GM23338 (cell line): ENCODE data around the gene COPS6. TPM values are rescaled to one million over a fixed set of nuclear protein-coding genes. Genes with fewer than 3 reads are reported as not detected.
A peak's percentile ranks its signal among the peaks of the same experiment; 100 is the strongest.

Experiments
- ATAC-seq: fragments of 200-7000 bp; cut with Tn5 transposase; 3 replicates; pipeline ENCODE4 v1.9.1; 2020
- DNase-seq: peaks from one replicate; pipeline ENCODE4 v3.0.0-alpha.2; 2015; ENCODE audit warnings: low spot score
- H2AFZ ChIP-seq: fragments of 200-600 bp; sonication (generic); 2 replicates; pipeline ENCODE4 v1.8.0; 2016; ENCODE audit warnings: antibody characterized with exemption, mild to moderate bottlenecking, moderate library complexity
- H3F3A ChIP-seq: fragments of 200-600 bp; sonication (generic); replicated peaks from 2 replicates; pipeline ENCODE4 v1.8.0; 2017; ENCODE audit warnings: antibody characterized with exemption, mixed run types, low read depth
- H3K27ac ChIP-seq: fragments of 200-600 bp; sonication (generic); 2 replicates; pipeline ENCODE4 v1.6.1; 2016; ENCODE audit warnings: low read depth
- H3K27me3 ChIP-seq: fragments of 200-600 bp; sonication (generic); 2 replicates; pipeline ENCODE4 v1.8.0; 2016; ENCODE audit warnings: mild to moderate bottlenecking, mixed run types, moderate library complexity; ENCODE audit not compliant: insufficient read depth
- H3K36me3 ChIP-seq: fragments of 200-600 bp; sonication (generic); 2 replicates; pipeline ENCODE4 v1.8.0; 2016; ENCODE audit warnings: mild to moderate bottlenecking; ENCODE audit not compliant: insufficient read depth
- H3K4me1 ChIP-seq: fragments of 200-600 bp; sonication (generic); 2 replicates; pipeline ENCODE4 v1.8.0; 2016; ENCODE audit warnings: mild to moderate bottlenecking, moderate library complexity; ENCODE audit not compliant: insufficient read depth
- H3K4me2 ChIP-seq: fragments of 200-600 bp; sonication (generic); 2 replicates; pipeline ENCODE4 v1.7.1; 2017; ENCODE audit warnings: mixed run types
- H3K4me3 ChIP-seq: fragments of 200-600 bp; sonication (generic); 2 replicates; pipeline ENCODE4 v1.6.1; 2016; ENCODE audit warnings: mixed run types
- H3K79me2 ChIP-seq: fragments of 200-600 bp; sonication (generic); replicated peaks from 2 replicates; pipeline ENCODE4 v1.8.0; 2017; ENCODE audit warnings: mild to moderate bottlenecking; ENCODE audit not compliant: insufficient read depth
- H3K9me2 ChIP-seq: fragments of 200-600 bp; sonication (generic); 2 replicates; pipeline ENCODE4 v1.8.0; 2017; ENCODE audit not compliant: insufficient read depth
- H4K20me1 ChIP-seq: fragments of 200-600 bp; sonication (generic); replicated peaks from 2 replicates; pipeline ENCODE4 v1.8.0; 2017; ENCODE audit warnings: mild to moderate bottlenecking; ENCODE audit not compliant: insufficient read depth
- H3K27ac Mint-ChIP-seq: 2 replicates; pipeline ENCODE4 v1.8.0; 2020; ENCODE audit warnings: inconsistent platforms, mild to moderate bottlenecking, moderate library complexity, mixed read lengths
- H3K27me3 Mint-ChIP-seq: 3 replicates; pipeline ENCODE4 v1.8.0; 2022; ENCODE audit warnings: low read depth, mild to moderate bottlenecking, moderate library complexity, mixed read lengths, inconsistent platforms; ENCODE audit not compliant: insufficient read depth, poor library complexity
- H3K36me3 Mint-ChIP-seq: 3 replicates; pipeline ENCODE4 v1.8.0; 2021; ENCODE audit warnings: low read depth, mild to moderate bottlenecking, inconsistent platforms, moderate library complexity, mixed read lengths
- H3K4me1 Mint-ChIP-seq: 3 replicates; pipeline ENCODE4 v1.8.0; 2020; ENCODE audit warnings: mild to moderate bottlenecking, inconsistent platforms, mixed read lengths
- H3K4me3 Mint-ChIP-seq: 3 replicates; pipeline ENCODE4 v1.8.0; 2021; ENCODE audit warnings: moderate library complexity, mild to moderate bottlenecking, inconsistent platforms, mixed read lengths
- H3K9me3 Mint-ChIP-seq: 3 replicates; pipeline ENCODE4 v1.8.0; 2020; ENCODE audit warnings: moderate library complexity, mild to moderate bottlenecking, inconsistent platforms, mixed read lengths
- EZH2phosphoT487 ChIP-seq: fragments of 200-600 bp; sonication (generic); IDR thresholded peaks from one replicate; pipeline ENCODE4 v1.8.1; 2018; ENCODE audit warnings: antibody characterized with exemption; ENCODE audit not compliant: unreplicated experiment
- JUNB ChIP-seq: IDR thresholded peaks from one replicate; pipeline ENCODE4 v1.6.1; 2016; ENCODE audit warnings: antibody characterized with exemption; ENCODE audit not compliant: unreplicated experiment
- POLR2AphosphoS5 ChIP-seq: IDR thresholded peaks from 2 replicates; pipeline ENCODE4 v1.6.1; 2016; ENCODE audit warnings: antibody characterized with exemption, low read depth
- STAT1 ChIP-seq: IDR thresholded peaks from one replicate; pipeline ENCODE4 v1.6.1; 2016; ENCODE audit warnings: antibody characterized with exemption; ENCODE audit not compliant: unreplicated experiment
- polyA plus RNA-seq: library from polyadenylated mRNA; unstranded; fragments of >200 nt; fragmentation: Nextera tagmentation; extraction: Ambion mirVana; gene quantifications from 2 replicates; pipeline ENCODE4 v1.2.1, GENCODE V29; 2016
- total RNA-seq: library from RNA; depleted of rRNA; stranded (reverse); fragments of >200 nt; shearing (Covaris generic); gene quantifications from 2 replicates; pipeline ENCODE4 v1.2.3, GENCODE V29; 2014
- TF ChIP-seq, protein P1 (sequence below): fragments of 250-450 bp; sonication (Bioruptor Pico); IDR thresholded peaks from 2 replicates; pipeline ENCODE4 v1.5.0; 2020; ENCODE audit warnings: mild to moderate bottlenecking, moderate library complexity

The COPS6 gene
- total and polyA plus RNA-seq, 2 experiments from 2014 or later: 89.8 to 198 TPM

DNA sequence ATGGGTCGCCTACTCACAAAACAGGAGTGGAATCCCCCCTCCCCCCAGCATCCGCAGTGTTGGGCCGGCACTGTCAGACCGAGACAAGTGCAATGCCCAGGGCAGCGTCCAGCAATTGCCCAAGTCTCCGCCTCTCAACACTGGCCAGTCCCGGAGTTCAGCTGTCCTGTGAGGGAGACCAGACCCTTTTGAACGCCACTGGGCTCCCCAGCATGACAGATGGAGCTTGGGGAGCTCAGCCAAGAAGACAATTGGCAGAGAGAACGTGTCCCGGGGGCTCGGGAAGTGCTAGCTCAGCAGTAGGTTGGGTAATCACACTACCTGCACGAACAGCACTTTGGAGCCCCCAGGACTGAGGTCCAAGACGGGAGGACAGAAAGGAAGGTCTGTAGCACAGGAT lies 4.7 kb downstream of the COPS6 start (continued):
- TF ChIP-seq, protein P1, sequence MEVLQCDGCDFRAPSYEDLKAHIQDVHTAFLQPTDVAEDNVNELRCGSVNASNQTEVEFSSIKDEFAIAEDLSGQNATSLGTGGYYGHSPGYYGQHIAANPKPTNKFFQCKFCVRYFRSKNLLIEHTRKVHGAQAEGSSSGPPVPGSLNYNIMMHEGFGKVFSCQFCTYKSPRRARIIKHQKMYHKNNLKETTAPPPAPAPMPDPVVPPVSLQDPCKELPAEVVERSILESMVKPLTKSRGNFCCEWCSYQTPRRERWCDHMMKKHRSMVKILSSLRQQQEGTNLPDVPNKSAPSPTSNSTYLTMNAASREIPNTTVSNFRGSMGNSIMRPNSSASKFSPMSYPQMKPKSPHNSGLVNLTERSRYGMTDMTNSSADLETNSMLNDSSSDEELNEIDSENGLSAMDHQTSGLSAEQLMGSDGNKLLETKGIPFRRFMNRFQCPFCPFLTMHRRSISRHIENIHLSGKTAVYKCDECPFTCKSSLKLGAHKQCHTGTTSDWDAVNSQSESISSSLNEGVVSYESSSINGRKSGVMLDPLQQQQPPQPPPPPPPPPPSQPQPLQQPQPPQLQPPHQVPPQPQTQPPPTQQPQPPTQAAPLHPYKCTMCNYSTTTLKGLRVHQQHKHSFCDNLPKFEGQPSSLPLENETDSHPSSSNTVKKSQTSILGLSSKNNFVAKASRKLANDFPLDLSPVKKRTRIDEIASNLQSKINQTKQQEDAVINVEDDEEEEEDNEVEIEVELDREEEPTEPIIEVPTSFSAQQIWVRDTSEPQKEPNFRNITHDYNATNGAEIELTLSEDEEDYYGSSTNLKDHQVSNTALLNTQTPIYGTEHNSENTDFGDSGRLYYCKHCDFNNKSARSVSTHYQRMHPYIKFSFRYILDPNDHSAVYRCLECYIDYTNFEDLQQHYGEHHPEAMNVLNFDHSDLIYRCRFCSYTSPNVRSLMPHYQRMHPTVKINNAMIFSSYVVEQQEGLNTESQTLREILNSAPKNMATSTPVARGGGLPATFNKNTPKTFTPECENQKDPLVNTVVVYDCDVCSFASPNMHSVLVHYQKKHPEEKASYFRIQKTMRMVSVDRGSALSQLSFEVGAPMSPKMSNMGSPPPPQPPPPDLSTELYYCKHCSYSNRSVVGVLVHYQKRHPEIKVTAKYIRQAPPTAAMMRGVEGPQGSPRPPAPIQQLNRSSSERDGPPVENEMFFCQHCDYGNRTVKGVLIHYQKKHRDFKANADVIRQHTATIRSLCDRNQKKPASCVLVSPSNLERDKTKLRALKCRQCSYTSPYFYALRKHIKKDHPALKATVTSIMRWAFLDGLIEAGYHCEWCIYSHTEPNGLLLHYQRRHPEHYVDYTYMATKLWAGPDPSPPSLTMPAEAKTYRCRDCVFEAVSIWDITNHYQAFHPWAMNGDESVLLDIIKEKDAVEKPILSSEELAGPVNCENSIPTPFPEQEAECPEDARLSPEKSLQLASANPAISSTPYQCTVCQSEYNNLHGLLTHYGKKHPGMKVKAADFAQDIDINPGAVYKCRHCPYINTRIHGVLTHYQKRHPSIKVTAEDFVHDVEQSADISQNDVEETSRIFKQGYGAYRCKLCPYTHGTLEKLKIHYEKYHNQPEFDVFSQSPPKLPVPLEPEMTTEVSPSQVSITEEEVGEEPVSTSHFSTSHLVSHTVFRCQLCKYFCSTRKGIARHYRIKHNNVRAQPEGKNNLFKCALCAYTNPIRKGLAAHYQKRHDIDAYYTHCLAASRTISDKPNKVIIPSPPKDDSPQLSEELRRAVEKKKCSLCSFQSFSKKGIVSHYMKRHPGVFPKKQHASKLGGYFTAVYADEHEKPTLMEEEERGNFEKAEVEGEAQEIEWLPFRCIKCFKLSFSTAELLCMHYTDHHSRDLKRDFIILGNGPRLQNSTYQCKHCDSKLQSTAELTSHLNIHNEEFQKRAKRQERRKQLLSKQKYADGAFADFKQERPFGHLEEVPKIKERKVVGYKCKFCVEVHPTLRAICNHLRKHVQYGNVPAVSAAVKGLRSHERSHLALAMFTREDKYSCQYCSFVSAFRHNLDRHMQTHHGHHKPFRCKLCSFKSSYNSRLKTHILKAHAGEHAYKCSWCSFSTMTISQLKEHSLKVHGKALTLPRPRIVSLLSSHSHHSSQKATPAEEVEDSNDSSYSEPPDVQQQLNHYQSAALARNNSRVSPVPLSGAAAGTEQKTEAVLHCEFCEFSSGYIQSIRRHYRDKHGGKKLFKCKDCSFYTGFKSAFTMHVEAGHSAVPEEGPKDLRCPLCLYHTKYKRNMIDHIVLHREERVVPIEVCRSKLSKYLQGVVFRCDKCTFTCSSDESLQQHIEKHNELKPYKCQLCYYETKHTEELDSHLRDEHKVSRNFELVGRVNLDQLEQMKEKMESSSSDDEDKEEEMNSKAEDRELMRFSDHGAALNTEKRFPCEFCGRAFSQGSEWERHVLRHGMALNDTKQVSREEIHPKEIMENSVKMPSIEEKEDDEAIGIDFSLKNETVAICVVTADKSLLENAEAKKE (CRISPR knock-in tag): no peak
- TF ChIP-seq JUNB (no peak), EZH2phosphoT487 (no peak)

DNA sequence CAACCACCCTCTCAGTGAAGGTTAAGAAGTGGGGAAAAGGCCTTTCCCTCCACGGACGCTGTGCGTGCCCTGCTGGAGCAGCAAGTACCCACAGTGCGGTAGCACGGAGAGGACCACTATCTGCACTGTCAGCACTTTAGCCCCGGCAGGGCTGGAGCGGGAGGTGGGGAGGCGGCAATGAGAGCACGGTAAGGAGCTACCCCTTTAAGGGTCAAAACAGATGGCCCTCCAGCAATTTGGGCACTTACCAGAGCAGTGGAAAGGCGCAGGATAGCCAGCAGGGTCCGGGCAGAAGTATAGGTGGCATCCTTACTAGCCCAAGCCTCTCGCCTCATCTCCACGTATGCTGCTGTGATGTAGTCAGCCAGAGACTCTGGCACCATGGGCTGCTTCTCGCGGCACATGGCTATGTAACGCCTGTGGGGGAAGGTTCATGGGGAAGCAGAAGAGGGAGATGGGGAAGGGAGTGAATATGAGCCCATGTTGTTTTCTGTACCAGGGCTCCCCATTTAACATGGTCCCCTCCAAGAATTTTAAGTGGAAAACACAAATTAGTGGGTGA lies 5.2 kb downstream of the COPS6 start:
- TF ChIP-seq JUNB (no peak), POLR2AphosphoS5 (peak; percentile 64), STAT1 (no peak)
- peaks cover 54% of the 10 kb centered on the region for H4K20me1 ChIP-seq
- peaks cover 89% of the 10 kb centered on the region for H3K36me3 Mint-ChIP-seq
- H3K27me3 Mint-ChIP-seq: peaks cover 48% of the 10 kb centered on the region
- no peak overlapping the region; the same call in 2 of the 3 replicates for H3K4me3 Mint-ChIP-seq
- no peak for DNase-seq
- no peak overlapping the region for H3K4me2 ChIP-seq
- peaks cover 69% of the 10 kb centered on the region for H3K36me3 ChIP-seq
- H3K9me2 ChIP-seq: no peaks in the 10 kb centered on the region
- H3K9me3 Mint-ChIP-seq: peaks cover 5% of the 10 kb centered on the region; the same call in 2 of the 3 replicates
- H3K27me3 ChIP-seq: no peaks in the 10 kb centered on the region
- H3K79me2 ChIP-seq: peaks cover 39% of the 10 kb centered on the region
- peaks cover 6% of the 10 kb centered on the region for H3K4me1 ChIP-seq
- H3K4me1 Mint-ChIP-seq: peaks cover 38% of the 10 kb centered on the region
- peak overlapping the region; percentile 42; the same call in 1 of the 2 replicates for H3K27ac Mint-ChIP-seq
- peak overlapping the region; percentile 40 for H3K27ac ChIP-seq
- ATAC-seq: no peak
- no peak overlapping the region for H2AFZ ChIP-seq
- no peak overlapping the region for H3K4me3 ChIP-seq
- peaks cover 93% of the 10 kb centered on the region for H3F3A ChIP-seq
